GM12878 (cell line): ENCODE measurements around the gene DIDO1.

ENCODE experiments used
- EP300 ChIP-seq, 2 experiments: fragments of 150-350 bp in 1 of 2; IDR thresholded peaks; 2 replicates each; pipeline ENCODE4 v1.6.1; 2011 to 2012; ENCODE audit warnings: low read depth in 2 of 2, low read length in 2 of 2, borderline replicate concordance in 1 of 2, improper control_type of control experiment in 1 of 2, inconsistent platforms in 1 of 2; ENCODE audit not compliant: control insufficient read depth in 1 of 2
- POLR2A ChIP-seq: IDR thresholded peaks from 2 replicates; pipeline ENCODE4 v1.6.1; 2011; ENCODE audit warnings: low read depth, mild to moderate bottlenecking, low read length
- SUZ12 ChIP-seq: fragments of 200-600 bp; sonication (generic); IDR thresholded peaks from one replicate; pipeline ENCODE4 v1.6.1; 2018; ENCODE audit warnings: antibody characterized with exemption, mild to moderate bottlenecking; ENCODE audit not compliant: unreplicated experiment
- TF ChIP-seq, protein P1 (sequence below): IDR thresholded peaks from 2 replicates; pipeline ENCODE4 v1.6.1; 2011; ENCODE audit warnings: borderline replicate concordance, low read depth, mild to moderate bottlenecking, moderate library complexity, low read length; ENCODE audit not compliant: insufficient read depth, poor library complexity, severe bottlenecking

DNA sequence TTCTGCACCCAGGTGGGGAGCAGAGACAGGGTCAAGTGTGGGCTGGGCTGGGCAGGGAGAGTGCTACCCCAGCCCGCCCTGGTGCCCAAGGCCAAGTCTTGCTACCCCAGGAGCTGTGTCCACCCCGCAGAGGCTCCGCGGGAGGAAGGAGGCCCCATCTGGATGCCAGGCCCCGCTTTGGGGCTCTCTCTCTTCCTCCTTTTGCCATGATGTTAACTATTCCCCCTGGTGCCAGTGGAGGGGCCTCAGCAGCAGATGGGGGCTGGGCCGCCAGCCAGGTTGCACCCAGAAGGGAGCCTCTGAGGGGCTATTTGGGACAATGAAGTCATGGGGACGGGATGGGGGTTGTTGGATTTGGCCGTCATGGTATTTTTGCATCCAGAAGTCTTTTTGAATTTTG is 35.5 kb upstream of the DIDO1 start:
- no peak for TF ChIP-seq EP300 (IDR thresholded peaks at IDR 0.05; ENCODE audit: borderline replicate concordance in 1 of 2, control insufficient read depth in 1 of 2, low read depth in 2 of 2, low read length in 2 of 2)
- TF ChIP-seq SUZ12, result no peak
- TF ChIP-seq POLR2A, result no peak
- TF ChIP-seq, protein P1, sequence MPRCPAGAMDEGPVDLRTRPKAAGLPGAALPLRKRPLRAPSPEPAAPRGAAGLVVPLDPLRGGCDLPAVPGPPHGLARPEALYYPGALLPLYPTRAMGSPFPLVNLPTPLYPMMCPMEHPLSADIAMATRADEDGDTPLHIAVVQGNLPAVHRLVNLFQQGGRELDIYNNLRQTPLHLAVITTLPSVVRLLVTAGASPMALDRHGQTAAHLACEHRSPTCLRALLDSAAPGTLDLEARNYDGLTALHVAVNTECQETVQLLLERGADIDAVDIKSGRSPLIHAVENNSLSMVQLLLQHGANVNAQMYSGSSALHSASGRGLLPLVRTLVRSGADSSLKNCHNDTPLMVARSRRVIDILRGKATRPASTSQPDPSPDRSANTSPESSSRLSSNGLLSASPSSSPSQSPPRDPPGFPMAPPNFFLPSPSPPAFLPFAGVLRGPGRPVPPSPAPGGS, result no peak
